GM12878 (cell line): ENCODE measurements around the gene USP46. TPM values are rescaled to one million over a fixed set of nuclear protein-coding genes. Genes with fewer than 3 reads are reported as not detected.

Experiments used
- ATAC-seq: fragments of 200-7000 bp; cut with Tn5 transposase; 3 replicates; pipeline ENCODE4 v1.9.1; 2020; ENCODE audit warnings: mild to moderate bottlenecking, moderate library complexity
- BruUV-seq: library from RNA; stranded (reverse); fragments of 400-500 nt; replicated peaks from 2 replicates; lab custom pipeline; 2021; lab: Mats Ljungman, UMichigan
- CTCF ChIA-PET: fragments of 300-600 bp; sonication (Branson Sonifier 250); formaldehyde crosslinking; extraction: SDS; loops from one replicate; lab custom pipeline; 2021; ENCODE audit warnings: inconsistent platforms; lab: Yijun Ruan, JAX
- POLR2A ChIA-PET: fragments of 350-600 bp; formaldehyde crosslinking; extraction: SDS; loops from one replicate; lab custom pipeline; 2021; ENCODE audit warnings: inconsistent platforms; lab: Charles Lee
- RAD21 ChIA-PET: fragments of 300-600 bp; sonication (Branson Sonifier 250); formaldehyde crosslinking; loops from one replicate; lab custom pipeline; 2023; ENCODE audit warnings: antibody characterized with exemption; ENCODE audit not compliant: unreplicated experiment; lab: Charles Lee
- SMC1A ChIA-PET: fragments of 300-600 bp; sonication (Branson Sonifier 250); formaldehyde crosslinking; loops from one replicate; lab custom pipeline; 2023; ENCODE audit not compliant: unreplicated experiment, uncharacterized antibody; lab: Charles Lee
- DNase-seq: peaks from one replicate; pipeline ENCODE4 v3.0.0-alpha.2; 2011; ENCODE audit warnings: low read depth, low spot score
- FAIRE-seq: peaks from 3 replicates; lab custom pipeline; 2011; peaks lifted over from hg19 to GRCh38; lab: Jason Lieb, UNC
- H2AFZ ChIP-seq: 2 replicates; pipeline ENCODE4 v1.6.0; 2011; ENCODE audit warnings: low read depth, low read length, control low read depth; ENCODE audit not compliant: control insufficient read depth
- H3K27ac ChIP-seq: 2 replicates; pipeline ENCODE4 v1.5.1; 2011; ENCODE audit warnings: control low read depth; ENCODE audit not compliant: control insufficient read depth, insufficient read depth
- H3K27me3 ChIP-seq, 2 experiments: replicated peaks in 1 of 2; 2 replicates each; pipeline versions ENCODE4 v1.6.0 to v1.6.1; 2011; ENCODE audit warnings: low read length in 1 of 2; ENCODE audit not compliant: control insufficient read depth in 2 of 2, insufficient read depth in 2 of 2
- H3K36me3 ChIP-seq, 2 experiments: 2 replicates each; pipeline ENCODE4 v1.5.1; 2011; ENCODE audit warnings: low read length in 1 of 2; ENCODE audit not compliant: control insufficient read depth in 2 of 2, insufficient read depth in 2 of 2
- H3K4me1 ChIP-seq: 2 replicates; pipeline ENCODE4 v1.6.1; 2011; ENCODE audit warnings: mild to moderate bottlenecking, low read length, moderate library complexity, mixed read lengths; ENCODE audit not compliant: control insufficient read depth, insufficient read depth
- H3K4me2 ChIP-seq: 2 replicates; pipeline ENCODE4 v1.6.0; 2011; ENCODE audit warnings: control low read depth; ENCODE audit not compliant: control insufficient read depth, insufficient read depth
- H3K4me3 ChIP-seq: fragments of 200-600 bp; sonication (generic); 2 replicates; pipeline ENCODE4 v1.5.1; 2016
- H3K79me2 ChIP-seq: 2 replicates; pipeline ENCODE4 v1.6.0; 2011; ENCODE audit warnings: low read length; ENCODE audit not compliant: control insufficient read depth, insufficient read depth
- H3K9ac ChIP-seq: 2 replicates; pipeline ENCODE4 v1.8.0; 2011; ENCODE audit warnings: low read length, control low read depth, mixed read lengths; ENCODE audit not compliant: control insufficient read depth, insufficient read depth
- H3K9me3 ChIP-seq: replicated peaks from 3 replicates; pipeline ENCODE4 v1.5.1; 2011; ENCODE audit warnings: mild to moderate bottlenecking, low read length; ENCODE audit not compliant: control insufficient read depth, insufficient read depth
- H4K20me1 ChIP-seq: 2 replicates; pipeline ENCODE4 v1.6.0; 2011; ENCODE audit not compliant: control insufficient read depth, insufficient read depth
- BHLHE40 ChIP-seq, 2 experiments: fragments of 450-650 bp in 1 of 2; IDR thresholded peaks; 2 replicates each; pipeline ENCODE4 v1.6.1; 2011 to 2017; ENCODE audit warnings: low read depth in 2 of 2, borderline replicate concordance in 1 of 2, improper control_type of control experiment in 1 of 2, low read length in 1 of 2, mild to moderate bottlenecking in 1 of 2
- CREB1 ChIP-seq: IDR thresholded peaks from 2 replicates; pipeline ENCODE4 v1.6.1; 2012; ENCODE audit warnings: low read depth, mild to moderate bottlenecking, inconsistent platforms
- HDAC2 ChIP-seq: fragments of 200-600 bp; sonication (generic); IDR thresholded peaks from 2 replicates; pipeline ENCODE4 v1.6.1; 2017
- MEF2A ChIP-seq: IDR thresholded peaks from 2 replicates; pipeline ENCODE4 v1.6.1; 2011; ENCODE audit warnings: low read depth, mild to moderate bottlenecking, low read length, moderate library complexity; ENCODE audit not compliant: insufficient read depth
- SRF ChIP-seq, 2 experiments: IDR thresholded peaks; 2 replicates each; pipeline ENCODE4 v1.6.1; 2011; ENCODE audit warnings: low read depth in 2 of 2, low read length in 2 of 2, mild to moderate bottlenecking in 1 of 2, moderate library complexity in 1 of 2
- WGBS: methylation state at CpG from one replicate; pipeline ENCODE4 v1.1.6; 2016; ENCODE audit warnings: low lambda C conversion rate; ENCODE audit not compliant: insufficient replicate concordance, insufficient coverage; ENCODE audit errors: missing lambda C conversion rate; 5-methylcytosine and 5-hydroxymethylcytosine counted together
- in situ Hi-C: fragments of 300-500 bp; cut with MboI; formaldehyde crosslinking; loops from 9 replicates; pipeline ENCODE4 v1.14.3; 2018; ENCODE audit warnings: mixed read lengths
- intact Hi-C: fragments of 100-400 bp; cut with micrococcal nuclease; formaldehyde crosslinking; loops from one replicate; pipeline ENCODE4 v1.14.2; 2022; ENCODE audit not compliant: unreplicated experiment
- polyA plus RNA-seq, 11 experiments: library from polyadenylated mRNA; depleted of rRNA in 4 of 11; unstranded in 6 of 11; stranded (reverse) in 5 of 11; fragments of >200 nt; fragmentation: Nextera tagmentation in 4 of 11; fragmentation: Illumina TruSeq in 1 of 11; extraction: Ambion mirVana in 4 of 11; extraction: Trizol in 1 of 11; gene quantifications; 1 replicate in 1 of 11; 2 replicates in 10 of 11; pipeline versions ENCODE4 v1.2.1 to v1.2.3, GENCODE V29; 2011 to 2016; ENCODE audit warnings: inconsistent platforms in 2 of 11, missing spikeins in 2 of 11, low read depth in 1 of 11
- total RNA-seq, 4 experiments: library from RNA; depleted of rRNA in 3 of 4; stranded (reverse); fragments of >200 nt in 3 of 4; fragmentation: Illumina TruSeq in 1 of 4; extraction: Trizol in 1 of 4; gene quantifications; 2 replicates each; pipeline versions ENCODE4 v1.2.1 to v1.2.3, GENCODE V29; 2013 to 2021
- TF ChIP-seq, protein P1 (sequence below): fragments of 450-650 bp; IDR thresholded peaks from 2 replicates; pipeline ENCODE4 v1.6.1; 2016; ENCODE audit warnings: mild to moderate bottlenecking, moderate library complexity, borderline replicate concordance
- TF ChIP-seq, protein P2 (sequence below): IDR thresholded peaks from 2 replicates; pipeline ENCODE4 v1.6.1; 2011; ENCODE audit warnings: mild to moderate bottlenecking, low read depth, low read length, moderate library complexity; ENCODE audit not compliant: insufficient replicate concordance
- TF ChIP-seq, protein P3 (sequence below): IDR thresholded peaks from 2 replicates; pipeline ENCODE4 v1.6.1; 2012; ENCODE audit warnings: low read depth, low read length, improper control_type of control experiment
- TF ChIP-seq, protein P4 (sequence below): fragments of 450-650 bp; IDR thresholded peaks from 2 replicates; pipeline ENCODE4 v1.6.1; 2016; ENCODE audit warnings: mild to moderate bottlenecking
- TF ChIP-seq, protein P5 (sequence below): fragments of 450-650 bp; IDR thresholded peaks from 2 replicates; pipeline ENCODE4 v1.6.1; 2017; ENCODE audit warnings: mild to moderate bottlenecking, moderate library complexity

The USP46 gene
- total and polyA plus RNA-seq, 10 of the 15 experiments (the other 5 are each of a cell fraction or from before 2014, with no cell fraction given) = 5.3 to 20.1 (median 12.0) TPM

DNA sequence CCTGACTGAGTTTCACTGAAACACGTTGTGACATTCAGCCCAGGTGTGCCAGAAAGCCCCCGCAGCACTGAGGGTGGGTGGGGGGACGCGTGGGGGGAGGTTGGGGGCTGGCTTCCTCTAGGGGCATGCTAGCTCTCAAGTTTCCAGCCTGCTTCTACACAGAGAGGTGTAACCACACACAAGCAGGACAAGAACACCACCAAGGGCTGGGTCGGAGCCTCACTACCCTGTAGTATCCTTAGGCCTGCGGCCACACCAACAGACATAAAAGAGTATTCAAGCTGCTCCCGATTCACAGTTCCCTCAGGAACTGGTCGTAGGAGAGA, 1.8 kb downstream of the USP46 start:
- FAIRE-seq (no peak), ATAC-seq (no peak), DNase-seq (no peak)
- ChIA-PET CTCF (interaction anchor here (0.8 to 2.1 kb wide), 6 partner anchors 10 to 111 kb away, joined by 3 to 7 read pairs (median 4); no protein-coding TSS in a partner anchor), SMC1A (interaction anchor here (0.8 to 2.4 kb wide), 7 partner anchors 10 to 112 kb away, joined by 3 to 15 read pairs (median 4); no protein-coding TSS in a partner anchor), RAD21 (interaction anchor here (0.9 to 2.0 kb wide), 4 partner anchors 14 to 111 kb away, joined by 3 to 8 read pairs (median 4); no protein-coding TSS in a partner anchor), POLR2A (interaction anchor here (1.1 to 4.0 kb wide), 5 partner anchors 10 to 65 kb away, joined by 3 to 30 read pairs (median 9); no protein-coding TSS in a partner anchor)
- Histone ChIP-seq H3K27ac (no peak overlapping the region), H3K4me3 (no peak overlapping the region; the same call in 1 of the 2 replicates), H4K20me1 (no peaks in the 10 kb centered on the region), H3K4me1 (peaks cover 6% of the 10 kb centered on the region; the same call in 1 of the 2 replicates), H3K4me2 (no peak overlapping the region), H3K9me3 (no peaks in the 10 kb centered on the region; the same call in 2 of the 3 replicates), H3K79me2 (peaks cover 21% of the 10 kb centered on the region), H3K9ac (no peak overlapping the region), H3K27me3 (no peaks in the 10 kb centered on the region), H2AFZ (no peak overlapping the region), H3K36me3 (no peaks in the 10 kb centered on the region; a peak in 1 of 4 replicates)
- intact Hi-C loops (loop anchor here (5.0 kb wide), 1 partner anchor 55 kb away; no protein-coding TSS in a partner anchor), in situ Hi-C loops (no loop called here)
- WGBS = 93% methylated on average over 5 of the region's 8 CpGs
- no TSS peak for BruUV-seq
- TF ChIP-seq, protein P1, sequence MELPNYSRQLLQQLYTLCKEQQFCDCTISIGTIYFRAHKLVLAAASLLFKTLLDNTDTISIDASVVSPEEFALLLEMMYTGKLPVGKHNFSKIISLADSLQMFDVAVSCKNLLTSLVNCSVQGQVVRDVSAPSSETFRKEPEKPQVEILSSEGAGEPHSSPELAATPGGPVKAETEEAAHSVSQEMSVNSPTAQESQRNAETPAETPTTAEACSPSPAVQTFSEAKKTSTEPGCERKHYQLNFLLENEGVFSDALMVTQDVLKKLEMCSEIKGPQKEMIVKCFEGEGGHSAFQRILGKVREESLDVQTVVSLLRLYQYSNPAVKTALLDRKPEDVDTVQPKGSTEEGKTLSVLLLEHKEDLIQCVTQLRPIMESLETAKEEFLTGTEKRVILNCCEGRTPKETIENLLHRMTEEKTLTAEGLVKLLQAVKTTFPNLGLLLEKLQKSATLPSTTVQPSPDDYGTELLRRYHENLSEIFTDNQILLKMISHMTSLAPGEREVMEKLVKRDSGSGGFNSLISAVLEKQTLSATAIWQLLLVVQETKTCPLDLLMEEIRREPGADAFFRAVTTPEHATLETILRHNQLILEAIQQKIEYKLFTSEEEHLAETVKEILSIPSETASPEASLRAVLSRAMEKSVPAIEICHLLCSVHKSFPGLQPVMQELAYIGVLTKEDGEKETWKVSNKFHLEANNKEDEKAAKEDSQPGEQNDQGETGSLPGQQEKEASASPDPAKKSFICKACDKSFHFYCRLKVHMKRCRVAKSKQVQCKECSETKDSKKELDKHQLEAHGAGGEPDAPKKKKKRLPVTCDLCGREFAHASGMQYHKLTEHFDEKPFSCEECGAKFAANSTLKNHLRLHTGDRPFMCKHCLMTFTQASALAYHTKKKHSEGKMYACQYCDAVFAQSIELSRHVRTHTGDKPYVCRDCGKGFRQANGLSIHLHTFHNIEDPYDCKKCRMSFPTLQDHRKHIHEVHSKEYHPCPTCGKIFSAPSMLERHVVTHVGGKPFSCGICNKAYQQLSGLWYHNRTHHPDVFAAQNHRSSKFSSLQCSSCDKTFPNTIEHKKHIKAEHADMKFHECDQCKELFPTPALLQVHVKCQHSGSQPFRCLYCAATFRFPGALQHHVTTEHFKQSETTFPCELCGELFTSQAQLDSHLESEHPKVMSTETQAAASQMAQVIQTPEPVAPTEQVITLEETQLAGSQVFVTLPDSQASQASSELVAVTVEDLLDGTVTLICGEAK = no peak
- TF ChIP-seq BHLHE40 (IDR thresholded peaks at IDR 0.05; ENCODE audit: borderline replicate concordance in 1 of 2, low read depth in 2 of 2, low read length in 1 of 2) = no peak
- TF ChIP-seq, protein P2, sequence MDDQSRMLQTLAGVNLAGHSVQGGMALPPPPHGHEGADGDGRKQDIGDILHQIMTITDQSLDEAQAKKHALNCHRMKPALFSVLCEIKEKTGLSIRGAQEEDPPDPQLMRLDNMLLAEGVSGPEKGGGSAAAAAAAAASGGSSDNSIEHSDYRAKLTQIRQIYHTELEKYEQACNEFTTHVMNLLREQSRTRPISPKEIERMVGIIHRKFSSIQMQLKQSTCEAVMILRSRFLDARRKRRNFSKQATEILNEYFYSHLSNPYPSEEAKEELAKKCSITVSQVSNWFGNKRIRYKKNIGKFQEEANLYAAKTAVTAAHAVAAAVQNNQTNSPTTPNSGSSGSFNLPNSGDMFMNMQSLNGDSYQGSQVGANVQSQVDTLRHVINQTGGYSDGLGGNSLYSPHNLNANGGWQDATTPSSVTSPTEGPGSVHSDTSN = no peak
- no peak for TF ChIP-seq MEF2A
- TF ChIP-seq HDAC2 = no peak
- TF ChIP-seq, protein P3, sequence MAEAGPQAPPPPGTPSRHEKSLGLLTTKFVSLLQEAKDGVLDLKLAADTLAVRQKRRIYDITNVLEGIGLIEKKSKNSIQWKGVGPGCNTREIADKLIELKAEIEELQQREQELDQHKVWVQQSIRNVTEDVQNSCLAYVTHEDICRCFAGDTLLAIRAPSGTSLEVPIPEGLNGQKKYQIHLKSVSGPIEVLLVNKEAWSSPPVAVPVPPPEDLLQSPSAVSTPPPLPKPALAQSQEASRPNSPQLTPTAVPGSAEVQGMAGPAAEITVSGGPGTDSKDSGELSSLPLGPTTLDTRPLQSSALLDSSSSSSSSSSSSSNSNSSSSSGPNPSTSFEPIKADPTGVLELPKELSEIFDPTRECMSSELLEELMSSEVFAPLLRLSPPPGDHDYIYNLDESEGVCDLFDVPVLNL = no peak
- TF ChIP-seq, protein P4, sequence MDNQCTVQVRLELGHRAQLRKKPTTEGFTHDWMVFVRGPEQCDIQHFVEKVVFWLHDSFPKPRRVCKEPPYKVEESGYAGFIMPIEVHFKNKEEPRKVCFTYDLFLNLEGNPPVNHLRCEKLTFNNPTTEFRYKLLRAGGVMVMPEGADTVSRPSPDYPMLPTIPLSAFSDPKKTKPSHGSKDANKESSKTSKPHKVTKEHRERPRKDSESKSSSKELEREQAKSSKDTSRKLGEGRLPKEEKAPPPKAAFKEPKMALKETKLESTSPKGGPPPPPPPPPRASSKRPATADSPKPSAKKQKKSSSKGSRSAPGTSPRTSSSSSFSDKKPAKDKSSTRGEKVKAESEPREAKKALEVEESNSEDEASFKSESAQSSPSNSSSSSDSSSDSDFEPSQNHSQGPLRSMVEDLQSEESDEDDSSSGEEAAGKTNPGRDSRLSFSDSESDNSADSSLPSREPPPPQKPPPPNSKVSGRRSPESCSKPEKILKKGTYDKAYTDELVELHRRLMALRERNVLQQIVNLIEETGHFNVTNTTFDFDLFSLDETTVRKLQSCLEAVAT = no peak
- no peak for TF ChIP-seq SRF (IDR thresholded peaks at IDR 0.05; ENCODE audit: low read depth in 2 of 2, low read length in 2 of 2)
- TF ChIP-seq CREB1 = no peak
- TF ChIP-seq, protein P5, sequence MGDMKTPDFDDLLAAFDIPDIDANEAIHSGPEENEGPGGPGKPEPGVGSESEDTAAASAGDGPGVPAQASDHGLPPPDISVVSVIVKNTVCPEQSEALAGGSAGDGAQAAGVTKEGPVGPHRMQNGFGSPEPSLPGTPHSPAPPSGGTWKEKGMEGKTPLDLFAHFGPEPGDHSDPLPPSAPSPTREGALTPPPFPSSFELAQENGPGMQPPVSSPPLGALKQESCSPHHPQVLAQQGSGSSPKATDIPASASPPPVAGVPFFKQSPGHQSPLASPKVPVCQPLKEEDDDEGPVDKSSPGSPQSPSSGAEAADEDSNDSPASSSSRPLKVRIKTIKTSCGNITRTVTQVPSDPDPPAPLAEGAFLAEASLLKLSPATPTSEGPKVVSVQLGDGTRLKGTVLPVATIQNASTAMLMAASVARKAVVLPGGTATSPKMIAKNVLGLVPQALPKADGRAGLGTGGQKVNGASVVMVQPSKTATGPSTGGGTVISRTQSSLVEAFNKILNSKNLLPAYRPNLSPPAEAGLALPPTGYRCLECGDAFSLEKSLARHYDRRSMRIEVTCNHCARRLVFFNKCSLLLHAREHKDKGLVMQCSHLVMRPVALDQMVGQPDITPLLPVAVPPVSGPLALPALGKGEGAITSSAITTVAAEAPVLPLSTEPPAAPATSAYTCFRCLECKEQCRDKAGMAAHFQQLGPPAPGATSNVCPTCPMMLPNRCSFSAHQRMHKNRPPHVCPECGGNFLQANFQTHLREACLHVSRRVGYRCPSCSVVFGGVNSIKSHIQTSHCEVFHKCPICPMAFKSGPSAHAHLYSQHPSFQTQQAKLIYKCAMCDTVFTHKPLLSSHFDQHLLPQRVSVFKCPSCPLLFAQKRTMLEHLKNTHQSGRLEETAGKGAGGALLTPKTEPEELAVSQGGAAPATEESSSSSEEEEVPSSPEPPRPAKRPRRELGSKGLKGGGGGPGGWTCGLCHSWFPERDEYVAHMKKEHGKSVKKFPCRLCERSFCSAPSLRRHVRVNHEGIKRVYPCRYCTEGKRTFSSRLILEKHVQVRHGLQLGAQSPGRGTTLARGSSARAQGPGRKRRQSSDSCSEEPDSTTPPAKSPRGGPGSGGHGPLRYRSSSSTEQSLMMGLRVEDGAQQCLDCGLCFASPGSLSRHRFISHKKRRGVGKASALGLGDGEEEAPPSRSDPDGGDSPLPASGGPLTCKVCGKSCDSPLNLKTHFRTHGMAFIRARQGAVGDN = no peak
